Measurements from ENCODE around the gene HMGN4.
A peak's percentile ranks its signal among the peaks of the same experiment; 100 is the strongest.

Gene HMGN4

DNA sequence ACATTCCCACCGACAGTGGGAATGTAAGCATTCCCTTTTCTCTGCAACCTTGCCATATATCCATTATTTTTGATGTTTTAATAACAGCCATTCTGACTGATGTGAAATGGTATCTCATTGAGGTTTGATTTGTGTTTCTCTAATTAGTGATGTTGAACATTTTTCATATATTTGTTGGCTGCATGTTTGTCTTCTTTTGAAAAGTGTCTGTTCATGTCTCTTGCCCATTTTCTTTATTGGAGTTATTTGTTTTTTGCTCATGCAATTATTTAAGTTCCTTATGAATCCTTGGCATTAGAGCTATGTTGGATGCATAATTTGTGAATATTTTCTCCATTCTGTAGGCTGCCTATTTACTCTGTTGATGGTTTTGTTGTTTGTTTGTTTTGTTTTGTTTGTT is 40.6 kb downstream of the HMGN4 start:
- no peak for DNase-seq

DNA sequence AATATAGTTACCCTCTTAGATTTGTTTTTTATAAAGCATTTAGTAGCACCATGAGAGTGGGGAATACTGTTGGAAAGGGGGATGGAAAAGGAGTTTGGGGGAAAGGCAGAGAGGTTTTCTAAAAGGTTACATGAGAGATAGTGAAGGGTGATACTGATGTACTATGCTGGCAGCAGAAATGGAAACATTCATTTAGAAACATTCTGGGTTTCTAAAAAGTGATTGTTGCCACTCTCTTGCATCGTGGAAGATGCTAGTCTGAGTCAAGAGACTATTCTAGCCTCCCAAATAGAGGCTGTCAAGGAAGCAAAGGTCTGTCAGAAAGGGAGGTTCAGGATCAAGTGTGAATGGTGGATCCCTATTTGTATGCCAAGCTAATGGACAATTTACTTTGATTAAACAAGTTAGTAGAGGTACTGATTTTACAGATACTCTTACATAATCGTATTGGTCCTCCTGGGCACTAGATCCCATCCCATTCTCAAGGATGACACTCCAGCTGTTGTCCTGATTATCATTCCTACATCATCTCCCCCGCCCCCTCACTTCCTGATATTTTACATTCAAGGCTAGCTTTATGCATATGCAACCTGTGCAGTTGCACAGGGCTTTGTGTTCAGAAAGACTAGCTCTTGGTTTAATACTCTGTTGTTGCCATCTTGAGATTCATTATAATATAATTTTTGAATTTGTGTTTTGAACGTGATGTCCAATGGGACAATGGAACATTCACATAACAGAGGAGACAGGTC is 43.2 kb downstream of the HMGN4 start:
- no peak for DNase-seq

DNA sequence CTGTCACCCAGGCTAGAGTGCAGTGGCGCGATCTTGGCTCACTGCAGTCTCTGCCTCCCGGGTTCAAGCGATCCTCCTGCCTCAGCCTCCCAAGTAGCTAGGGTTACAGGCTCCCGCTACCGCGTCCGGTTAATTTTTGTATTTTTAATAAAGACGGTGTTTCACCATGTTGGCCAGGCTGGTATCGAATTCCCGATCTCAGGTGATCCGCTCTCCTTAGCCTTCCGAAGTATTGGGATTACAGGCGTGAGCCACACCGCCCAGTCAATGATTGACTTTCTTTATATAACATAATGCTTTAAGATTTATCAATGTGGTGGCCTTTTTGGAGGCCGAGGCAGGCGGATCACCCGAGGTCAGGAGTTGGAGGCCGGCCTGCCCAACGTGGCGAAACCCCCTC is 50.8 kb downstream of the HMGN4 start:
- DNase-seq: no peak

DNA sequence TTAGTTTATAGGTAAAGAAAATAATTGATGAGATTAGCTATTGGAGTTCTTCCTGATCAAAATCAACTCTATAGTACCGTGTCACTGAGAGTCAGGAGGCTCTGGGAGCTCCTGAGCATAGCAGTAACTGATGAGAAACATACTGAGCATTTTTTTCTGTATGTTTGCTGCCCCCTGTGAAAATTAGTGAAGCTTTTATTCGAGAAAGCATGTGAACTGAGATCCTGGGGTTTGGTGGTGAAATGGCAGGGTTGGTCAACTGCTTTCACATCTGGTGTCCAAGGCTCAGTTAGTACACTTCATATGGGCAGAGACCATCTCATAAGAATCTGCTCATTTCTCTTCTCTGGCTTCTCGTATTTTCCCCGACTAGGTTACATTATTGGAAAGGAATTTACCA is 54.5 kb downstream of the HMGN4 start:
- no peak for DNase-seq

DNA sequence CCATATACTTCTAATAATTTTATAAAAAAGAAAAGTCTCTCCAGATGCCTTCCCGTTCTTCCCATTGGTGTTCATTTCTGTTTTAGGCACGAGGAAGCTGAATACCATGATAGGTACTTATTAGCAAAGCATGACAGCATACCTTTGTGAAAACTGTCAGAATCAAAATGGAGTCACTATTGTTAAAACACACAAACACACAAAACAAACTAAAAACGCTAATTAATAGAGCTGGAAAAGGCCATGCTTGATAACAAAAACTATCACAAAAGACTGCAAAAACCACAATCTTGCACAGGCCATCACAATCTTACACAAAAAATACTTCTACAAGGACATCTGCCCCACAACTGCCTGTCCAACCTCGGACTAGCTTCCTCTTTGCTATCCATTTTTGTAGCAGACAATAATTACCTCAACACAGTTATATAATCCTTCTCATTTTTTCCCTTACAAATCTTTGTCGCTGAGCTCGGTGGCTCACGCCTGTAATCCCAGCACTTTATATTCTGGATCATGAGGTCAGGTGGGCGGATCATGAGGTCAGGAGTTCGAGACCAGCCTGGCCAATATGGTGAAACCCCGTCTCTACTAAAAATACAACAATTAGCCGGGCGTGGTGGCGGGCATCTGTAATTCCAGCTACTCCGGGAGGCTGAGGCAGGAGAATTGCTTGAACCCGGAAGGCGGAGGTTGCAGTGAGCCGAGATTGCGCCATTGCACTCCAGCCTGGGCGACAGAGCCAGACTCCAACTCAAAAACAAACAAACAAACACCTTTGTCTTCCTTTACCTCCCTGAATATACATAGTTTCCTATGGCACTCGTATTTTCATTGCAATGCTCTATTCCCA is 55.3 kb downstream of the HMGN4 start:
- no peak for DNase-seq

DNA sequence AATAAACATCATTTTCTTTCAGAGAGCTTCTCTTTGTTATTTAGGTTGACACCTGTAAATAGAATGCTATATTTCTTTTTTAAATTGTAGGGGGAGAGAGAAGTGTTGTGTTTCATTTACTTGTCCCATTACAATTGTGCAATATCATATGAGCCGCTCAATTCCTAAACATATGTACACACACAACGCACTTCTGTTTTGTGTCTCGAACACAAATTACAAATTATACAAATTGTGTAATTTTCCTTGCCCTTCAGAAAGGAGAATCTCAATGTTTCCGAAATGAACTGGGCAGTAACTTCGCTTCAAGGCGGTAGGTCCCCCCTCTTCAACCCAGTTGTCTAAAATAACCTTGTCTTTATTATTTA is 55.9 kb downstream of the HMGN4 start:
- DNase-seq: no peak

DNA sequence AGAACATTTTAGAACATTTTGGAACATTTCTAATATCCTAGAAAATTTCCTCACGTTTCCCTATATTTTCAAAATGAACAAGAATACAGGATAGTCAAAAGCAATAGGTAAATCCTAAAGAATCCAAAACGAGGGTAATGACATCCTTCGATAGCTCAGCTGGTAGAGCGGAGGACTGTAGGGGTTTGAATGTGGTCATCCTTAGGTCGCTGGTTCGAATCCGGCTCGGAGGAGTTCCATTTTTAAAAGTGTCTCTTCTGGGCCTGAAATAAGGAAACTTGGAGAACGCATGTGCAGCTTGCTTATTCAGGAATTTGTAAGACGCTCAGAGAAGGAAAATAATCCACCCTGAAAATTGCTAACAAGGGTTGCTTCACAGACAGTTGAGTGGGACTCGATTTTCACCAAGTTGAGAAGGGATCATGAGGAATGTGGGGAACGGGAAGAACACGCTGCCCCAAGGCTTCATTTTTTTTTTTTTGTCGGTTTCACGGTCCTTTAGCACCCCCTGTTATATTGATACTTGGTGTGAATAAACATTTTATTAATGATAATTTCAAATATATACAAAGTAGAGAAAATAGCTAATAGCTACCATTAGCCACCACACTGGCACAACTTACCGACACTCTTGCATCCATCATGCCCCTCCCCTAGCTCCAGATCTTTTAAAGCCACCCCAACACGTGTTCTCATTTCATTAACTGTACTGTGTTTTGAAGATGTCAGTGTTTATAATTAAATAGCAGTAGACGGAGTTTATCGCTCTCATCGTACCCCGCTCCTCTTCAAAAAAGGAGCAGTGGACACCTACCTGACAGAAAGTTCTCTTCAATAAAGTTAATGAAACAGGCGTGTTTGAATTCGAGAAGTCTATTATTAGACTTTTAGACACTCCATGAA is 56.8 kb downstream of the HMGN4 start:
- DNase-seq: peak; percentile 81

DNA sequence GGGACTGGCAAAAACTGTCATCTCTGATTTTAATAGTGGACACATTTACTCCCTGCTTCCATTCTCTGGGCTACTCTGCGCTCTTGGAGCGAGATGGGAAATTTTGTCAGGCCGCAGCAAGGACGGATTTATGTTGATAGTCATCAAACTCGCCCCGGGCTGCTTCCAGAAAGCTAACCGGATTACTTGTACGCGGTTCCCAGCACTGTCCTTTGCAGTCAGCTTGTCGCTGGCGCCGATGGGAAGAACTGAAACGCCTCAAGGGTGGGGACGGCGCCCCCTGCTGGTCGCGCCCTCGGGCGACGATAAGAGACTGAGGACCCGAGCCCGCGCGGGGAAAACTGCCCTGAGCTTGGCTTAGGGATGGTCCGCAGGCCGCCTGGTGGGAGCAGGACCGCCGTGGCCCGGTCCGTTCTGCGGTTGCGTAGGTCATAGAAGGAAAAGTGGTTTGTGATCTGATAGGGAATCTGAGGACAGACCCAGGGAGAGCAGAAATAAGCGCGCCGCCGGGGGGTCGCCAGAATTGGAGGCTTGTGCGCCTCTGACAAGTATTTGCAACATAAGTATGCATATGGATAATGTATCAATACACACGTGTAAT is 57.6 kb downstream of the HMGN4 start:
- DNase-seq: peak; percentile 95

All from stimulated activated CD8-positive, alpha-beta memory T cell treated with anti-CD3 and anti-CD28 coated beads, Interleukin-4, amount 100 ng/mL, for 48 hours (primary cell).